GM23338 (cell line): Measurements from ENCODE around the gene EVA1B. TPM values are rescaled to one million over a fixed set of nuclear protein-coding genes. Genes with fewer than 3 reads are reported as not detected.

Source experiments
- ATAC-seq: fragments of 200-7000 bp; cut with Tn5 transposase; 3 replicates; pipeline ENCODE4 v1.9.1; 2020
- DNase-seq: peaks from one replicate; pipeline ENCODE4 v3.0.0-alpha.2; 2015; ENCODE audit warnings: low spot score
- H2AFZ ChIP-seq: fragments of 200-600 bp; sonication (generic); 2 replicates; pipeline ENCODE4 v1.8.0; 2016; ENCODE audit warnings: antibody characterized with exemption, mild to moderate bottlenecking, moderate library complexity
- H3F3A ChIP-seq: fragments of 200-600 bp; sonication (generic); replicated peaks from 2 replicates; pipeline ENCODE4 v1.8.0; 2017; ENCODE audit warnings: antibody characterized with exemption, mixed run types, low read depth
- H3K27ac ChIP-seq: fragments of 200-600 bp; sonication (generic); 2 replicates; pipeline ENCODE4 v1.6.1; 2016; ENCODE audit warnings: low read depth
- H3K27me3 ChIP-seq: fragments of 200-600 bp; sonication (generic); 2 replicates; pipeline ENCODE4 v1.8.0; 2016; ENCODE audit warnings: mild to moderate bottlenecking, mixed run types, moderate library complexity; ENCODE audit not compliant: insufficient read depth
- H3K36me3 ChIP-seq: fragments of 200-600 bp; sonication (generic); 2 replicates; pipeline ENCODE4 v1.8.0; 2016; ENCODE audit warnings: mild to moderate bottlenecking; ENCODE audit not compliant: insufficient read depth
- H3K4me1 ChIP-seq: fragments of 200-600 bp; sonication (generic); 2 replicates; pipeline ENCODE4 v1.8.0; 2016; ENCODE audit warnings: mild to moderate bottlenecking, moderate library complexity; ENCODE audit not compliant: insufficient read depth
- H3K4me2 ChIP-seq: fragments of 200-600 bp; sonication (generic); 2 replicates; pipeline ENCODE4 v1.7.1; 2017; ENCODE audit warnings: mixed run types
- H3K4me3 ChIP-seq: fragments of 200-600 bp; sonication (generic); 2 replicates; pipeline ENCODE4 v1.6.1; 2016; ENCODE audit warnings: mixed run types
- H3K79me2 ChIP-seq: fragments of 200-600 bp; sonication (generic); replicated peaks from 2 replicates; pipeline ENCODE4 v1.8.0; 2017; ENCODE audit warnings: mild to moderate bottlenecking; ENCODE audit not compliant: insufficient read depth
- H3K9me2 ChIP-seq: fragments of 200-600 bp; sonication (generic); 2 replicates; pipeline ENCODE4 v1.8.0; 2017; ENCODE audit not compliant: insufficient read depth
- H4K20me1 ChIP-seq: fragments of 200-600 bp; sonication (generic); replicated peaks from 2 replicates; pipeline ENCODE4 v1.8.0; 2017; ENCODE audit warnings: mild to moderate bottlenecking; ENCODE audit not compliant: insufficient read depth
- H3K27ac Mint-ChIP-seq: 2 replicates; pipeline ENCODE4 v1.8.0; 2020; ENCODE audit warnings: inconsistent platforms, mild to moderate bottlenecking, moderate library complexity, mixed read lengths
- H3K27me3 Mint-ChIP-seq: 3 replicates; pipeline ENCODE4 v1.8.0; 2022; ENCODE audit warnings: low read depth, mild to moderate bottlenecking, moderate library complexity, mixed read lengths, inconsistent platforms; ENCODE audit not compliant: insufficient read depth, poor library complexity
- H3K36me3 Mint-ChIP-seq: 3 replicates; pipeline ENCODE4 v1.8.0; 2021; ENCODE audit warnings: low read depth, mild to moderate bottlenecking, inconsistent platforms, moderate library complexity, mixed read lengths
- H3K4me1 Mint-ChIP-seq: 3 replicates; pipeline ENCODE4 v1.8.0; 2020; ENCODE audit warnings: mild to moderate bottlenecking, inconsistent platforms, mixed read lengths
- H3K4me3 Mint-ChIP-seq: 3 replicates; pipeline ENCODE4 v1.8.0; 2021; ENCODE audit warnings: moderate library complexity, mild to moderate bottlenecking, inconsistent platforms, mixed read lengths
- H3K9me3 Mint-ChIP-seq: 3 replicates; pipeline ENCODE4 v1.8.0; 2020; ENCODE audit warnings: moderate library complexity, mild to moderate bottlenecking, inconsistent platforms, mixed read lengths
- CREB1 ChIP-seq: fragments of 250-450 bp; sonication (Bioruptor Pico); IDR thresholded peaks from 2 replicates; pipeline ENCODE4 v1.5.0; 2020; ENCODE audit warnings: low read depth, mild to moderate bottlenecking, moderate library complexity
- EZH2 ChIP-seq: fragments of 200-600 bp; sonication (generic); IDR thresholded peaks from one replicate; pipeline ENCODE4 v1.8.0; 2017; ENCODE audit warnings: antibody characterized with exemption, mild to moderate bottlenecking, low read depth; ENCODE audit not compliant: unreplicated experiment
- EZH2phosphoT487 ChIP-seq: fragments of 200-600 bp; sonication (generic); IDR thresholded peaks from one replicate; pipeline ENCODE4 v1.8.1; 2018; ENCODE audit warnings: antibody characterized with exemption; ENCODE audit not compliant: unreplicated experiment
- NANOG ChIP-seq: IDR thresholded peaks from 2 replicates; pipeline ENCODE4 v1.6.1; 2016; ENCODE audit warnings: antibody characterized with exemption, borderline replicate concordance
- POLR2AphosphoS5 ChIP-seq: IDR thresholded peaks from 2 replicates; pipeline ENCODE4 v1.6.1; 2016; ENCODE audit warnings: antibody characterized with exemption, low read depth
- STAT1 ChIP-seq: IDR thresholded peaks from one replicate; pipeline ENCODE4 v1.6.1; 2016; ENCODE audit warnings: antibody characterized with exemption; ENCODE audit not compliant: unreplicated experiment
- ZNF114 ChIP-seq: fragments of 250-450 bp; sonication (Bioruptor Pico); IDR thresholded peaks from 2 replicates; pipeline ENCODE4 v1.5.0; 2020; ENCODE audit warnings: mild to moderate bottlenecking, moderate library complexity
- ZNF331 ChIP-seq: fragments of 250-450 bp; sonication (Bioruptor Pico); IDR thresholded peaks from 2 replicates; pipeline ENCODE4 v1.5.0; 2020; ENCODE audit warnings: low read depth, mild to moderate bottlenecking, moderate library complexity
- polyA plus RNA-seq: library from polyadenylated mRNA; unstranded; fragments of >200 nt; fragmentation: Nextera tagmentation; extraction: Ambion mirVana; gene quantifications from 2 replicates; pipeline ENCODE4 v1.2.1, GENCODE V29; 2016
- total RNA-seq: library from RNA; depleted of rRNA; stranded (reverse); fragments of >200 nt; shearing (Covaris generic); gene quantifications from 2 replicates; pipeline ENCODE4 v1.2.3, GENCODE V29; 2014
- TF ChIP-seq, protein P1 (sequence below): IDR thresholded peaks from one replicate; pipeline ENCODE4 v1.6.1; 2018; ENCODE audit warnings: antibody characterized with exemption; ENCODE audit not compliant: unreplicated experiment
- TF ChIP-seq, protein P2 (sequence below): IDR thresholded peaks from 2 replicates; pipeline ENCODE4 v1.6.1; 2016; ENCODE audit warnings: antibody characterized with exemption
- TF ChIP-seq, protein P3 (sequence below), 2 experiments: fragments of 200-600 bp in 1 of 2; sonication (generic) in 1 of 2; conservative IDR thresholded peaks; 2 replicates each; pipeline versions ENCODE4 v1.5.1 to v1.6.1; 2016 to 2017; ENCODE audit warnings: antibody characterized with exemption in 2 of 2, low read depth in 2 of 2, mild to moderate bottlenecking in 2 of 2, moderate library complexity in 1 of 2

Gene EVA1B
- total and polyA plus RNA-seq, 2 experiments from 2014 or later = 9.2 to 27.3 TPM

DNA sequence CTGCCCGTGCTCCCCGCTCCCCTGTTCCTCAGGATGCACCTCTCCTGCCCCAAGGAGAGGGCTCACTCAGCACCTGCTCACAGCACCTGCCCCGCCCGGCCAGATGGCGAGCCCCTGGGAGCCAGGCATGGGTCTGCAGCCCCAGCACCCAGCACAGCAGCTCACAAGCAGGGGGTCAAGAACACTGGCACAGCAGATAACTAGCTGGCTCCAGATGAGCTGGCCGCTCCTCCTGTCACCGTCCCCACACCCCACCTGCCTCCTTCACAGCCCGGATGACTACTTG is 20.9 kb upstream of the EVA1B start:
- no peak for DNase-seq
- Mint-ChIP-seq H3K9me3 (no peaks in the 10 kb centered on the region), H3K4me1 (no peaks in the 10 kb centered on the region), H3K4me3 (no peak overlapping the region), H3K27me3 (peaks cover 7% of the 10 kb centered on the region), H3K36me3 (peaks cover 39% of the 10 kb centered on the region), H3K27ac (no peak overlapping the region)
- Histone ChIP-seq H3K79me2 (no peaks in the 10 kb centered on the region), H3K36me3 (0 out of 2 replicates have a peak, but pooled peaks cover 6% of the 10 kb centered on the region), H3K4me3 (no peak overlapping the region), H4K20me1 (no peaks in the 10 kb centered on the region), H2AFZ (no peak overlapping the region), H3K4me1 (no peaks in the 10 kb centered on the region), H3K9me2 (no peaks in the 10 kb centered on the region), H3K27ac (no peak overlapping the region), H3K27me3 (no peaks in the 10 kb centered on the region), H3F3A (0 out of 2 replicates have a peak, but pooled peaks cover 4% of the 10 kb centered on the region), H3K4me2 (no peak overlapping the region)
- TF ChIP-seq, protein P1, sequence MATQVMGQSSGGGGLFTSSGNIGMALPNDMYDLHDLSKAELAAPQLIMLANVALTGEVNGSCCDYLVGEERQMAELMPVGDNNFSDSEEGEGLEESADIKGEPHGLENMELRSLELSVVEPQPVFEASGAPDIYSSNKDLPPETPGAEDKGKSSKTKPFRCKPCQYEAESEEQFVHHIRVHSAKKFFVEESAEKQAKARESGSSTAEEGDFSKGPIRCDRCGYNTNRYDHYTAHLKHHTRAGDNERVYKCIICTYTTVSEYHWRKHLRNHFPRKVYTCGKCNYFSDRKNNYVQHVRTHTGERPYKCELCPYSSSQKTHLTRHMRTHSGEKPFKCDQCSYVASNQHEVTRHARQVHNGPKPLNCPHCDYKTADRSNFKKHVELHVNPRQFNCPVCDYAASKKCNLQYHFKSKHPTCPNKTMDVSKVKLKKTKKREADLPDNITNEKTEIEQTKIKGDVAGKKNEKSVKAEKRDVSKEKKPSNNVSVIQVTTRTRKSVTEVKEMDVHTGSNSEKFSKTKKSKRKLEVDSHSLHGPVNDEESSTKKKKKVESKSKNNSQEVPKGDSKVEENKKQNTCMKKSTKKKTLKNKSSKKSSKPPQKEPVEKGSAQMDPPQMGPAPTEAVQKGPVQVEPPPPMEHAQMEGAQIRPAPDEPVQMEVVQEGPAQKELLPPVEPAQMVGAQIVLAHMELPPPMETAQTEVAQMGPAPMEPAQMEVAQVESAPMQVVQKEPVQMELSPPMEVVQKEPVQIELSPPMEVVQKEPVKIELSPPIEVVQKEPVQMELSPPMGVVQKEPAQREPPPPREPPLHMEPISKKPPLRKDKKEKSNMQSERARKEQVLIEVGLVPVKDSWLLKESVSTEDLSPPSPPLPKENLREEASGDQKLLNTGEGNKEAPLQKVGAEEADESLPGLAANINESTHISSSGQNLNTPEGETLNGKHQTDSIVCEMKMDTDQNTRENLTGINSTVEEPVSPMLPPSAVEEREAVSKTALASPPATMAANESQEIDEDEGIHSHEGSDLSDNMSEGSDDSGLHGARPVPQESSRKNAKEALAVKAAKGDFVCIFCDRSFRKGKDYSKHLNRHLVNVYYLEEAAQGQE = no peak
- TF ChIP-seq ZNF331 (CRISPR knock-in tag) (no peak), ZNF114 (no peak), EZH2 (no peak), POLR2AphosphoS5 (no peak), CREB1 (CRISPR knock-in tag) (no peak)
- TF ChIP-seq, protein P2, sequence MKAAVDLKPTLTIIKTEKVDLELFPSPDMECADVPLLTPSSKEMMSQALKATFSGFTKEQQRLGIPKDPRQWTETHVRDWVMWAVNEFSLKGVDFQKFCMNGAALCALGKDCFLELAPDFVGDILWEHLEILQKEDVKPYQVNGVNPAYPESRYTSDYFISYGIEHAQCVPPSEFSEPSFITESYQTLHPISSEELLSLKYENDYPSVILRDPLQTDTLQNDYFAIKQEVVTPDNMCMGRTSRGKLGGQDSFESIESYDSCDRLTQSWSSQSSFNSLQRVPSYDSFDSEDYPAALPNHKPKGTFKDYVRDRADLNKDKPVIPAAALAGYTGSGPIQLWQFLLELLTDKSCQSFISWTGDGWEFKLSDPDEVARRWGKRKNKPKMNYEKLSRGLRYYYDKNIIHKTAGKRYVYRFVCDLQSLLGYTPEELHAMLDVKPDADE = no peak
- TF ChIP-seq, protein P3, sequence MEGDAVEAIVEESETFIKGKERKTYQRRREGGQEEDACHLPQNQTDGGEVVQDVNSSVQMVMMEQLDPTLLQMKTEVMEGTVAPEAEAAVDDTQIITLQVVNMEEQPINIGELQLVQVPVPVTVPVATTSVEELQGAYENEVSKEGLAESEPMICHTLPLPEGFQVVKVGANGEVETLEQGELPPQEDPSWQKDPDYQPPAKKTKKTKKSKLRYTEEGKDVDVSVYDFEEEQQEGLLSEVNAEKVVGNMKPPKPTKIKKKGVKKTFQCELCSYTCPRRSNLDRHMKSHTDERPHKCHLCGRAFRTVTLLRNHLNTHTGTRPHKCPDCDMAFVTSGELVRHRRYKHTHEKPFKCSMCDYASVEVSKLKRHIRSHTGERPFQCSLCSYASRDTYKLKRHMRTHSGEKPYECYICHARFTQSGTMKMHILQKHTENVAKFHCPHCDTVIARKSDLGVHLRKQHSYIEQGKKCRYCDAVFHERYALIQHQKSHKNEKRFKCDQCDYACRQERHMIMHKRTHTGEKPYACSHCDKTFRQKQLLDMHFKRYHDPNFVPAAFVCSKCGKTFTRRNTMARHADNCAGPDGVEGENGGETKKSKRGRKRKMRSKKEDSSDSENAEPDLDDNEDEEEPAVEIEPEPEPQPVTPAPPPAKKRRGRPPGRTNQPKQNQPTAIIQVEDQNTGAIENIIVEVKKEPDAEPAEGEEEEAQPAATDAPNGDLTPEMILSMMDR (conservative IDR thresholded peaks at IDR 0.05; ENCODE audit: low read depth in 2 of 2) = no peak
- no peak for ATAC-seq

DNA sequence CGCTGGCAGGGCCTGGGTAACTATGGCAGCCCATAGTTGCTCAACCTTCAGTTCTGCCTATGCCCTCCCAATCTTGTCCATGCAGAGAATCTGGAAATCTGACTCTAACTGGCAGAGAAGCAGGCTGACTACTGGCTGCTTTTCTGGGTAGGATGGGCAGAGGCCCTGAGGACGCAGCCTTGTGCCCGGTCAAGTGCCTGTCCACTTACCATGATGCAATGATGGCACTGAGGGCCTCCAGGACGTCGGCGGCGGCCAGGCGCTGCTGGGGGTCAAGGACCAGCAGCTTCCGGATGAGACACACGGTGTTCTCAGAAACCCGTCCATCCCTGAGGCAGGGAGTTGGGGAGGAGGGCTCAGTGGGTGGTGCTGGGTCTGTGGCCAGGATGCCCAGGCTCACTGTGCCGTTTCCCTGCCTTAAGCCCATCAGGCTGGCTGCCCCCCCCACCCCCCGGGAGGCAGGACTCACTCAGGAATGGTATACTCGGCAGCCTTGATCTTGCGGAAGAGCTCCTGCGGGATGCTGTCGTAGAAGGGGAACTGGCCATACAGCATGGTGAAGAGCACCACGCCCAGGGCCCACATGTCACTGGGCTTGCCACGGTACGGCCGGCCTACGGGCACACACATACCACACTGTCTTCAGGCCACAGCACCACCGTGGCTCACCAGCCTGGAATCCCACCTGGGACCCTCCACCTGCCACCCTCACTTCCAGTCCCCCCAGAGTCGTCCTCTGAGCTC is 20.4 kb upstream of the EVA1B start:
- DNase-seq = no peak
- 0 out of 2 replicates have a peak, but pooled peaks cover 4% of the 10 kb centered on the region for H3F3A ChIP-seq
- H3K4me1 ChIP-seq = no peaks in the 10 kb centered on the region
- H3K4me1 Mint-ChIP-seq = peaks cover 2% of the 10 kb centered on the region; the same call in 1 of the 3 replicates
- H3K79me2 ChIP-seq = no peaks in the 10 kb centered on the region
- no peaks in the 10 kb centered on the region for H3K9me2 ChIP-seq
- no peak overlapping the region for H3K4me3 ChIP-seq
- 0 out of 2 replicates have a peak, but pooled peaks cover 6% of the 10 kb centered on the region for H3K36me3 ChIP-seq
- H3K36me3 Mint-ChIP-seq = peaks cover 39% of the 10 kb centered on the region
- no peak overlapping the region for H3K4me2 ChIP-seq
- no peaks in the 10 kb centered on the region for H4K20me1 ChIP-seq
- H3K27ac ChIP-seq = no peak overlapping the region
- no peak for ATAC-seq
- peaks cover 4% of the 10 kb centered on the region for H3K27me3 Mint-ChIP-seq
- H2AFZ ChIP-seq = no peak overlapping the region
- H3K9me3 Mint-ChIP-seq = no peaks in the 10 kb centered on the region
- no peak overlapping the region for H3K4me3 Mint-ChIP-seq
- H3K27ac Mint-ChIP-seq = no peak overlapping the region
- H3K27me3 ChIP-seq = no peaks in the 10 kb centered on the region
- TF ChIP-seq ZNF331 (CRISPR knock-in tag) (no peak), EZH2phosphoT487 (no peak), CREB1 (CRISPR knock-in tag) (no peak), POLR2AphosphoS5 (no peak), EZH2 (no peak), STAT1 (no peak), ZNF114 (no peak), NANOG (no peak)
- TF ChIP-seq, protein P3 (conservative IDR thresholded peaks at IDR 0.05; ENCODE audit: low read depth in 2 of 2) = no peak
- TF ChIP-seq, protein P2 = no peak
